Thoracic aorta (tissue), 2 donors: Measurements from ENCODE around the gene SZT2. TPM values are rescaled to one million over a fixed set of nuclear protein-coding genes. Genes with fewer than 3 reads are reported as not detected.

Experiments
- ATAC-seq: fragments of 150-250 bp; one replicate; pipeline ENCODE4 v1.8.0; 2017; ENCODE audit warnings: low read depth; ENCODE audit not compliant: insufficient number of reproducible peaks, low FRiP score
- DNase-seq: peaks from one replicate; pipeline ENCODE4 v3.0.0-alpha.2; 2020; ENCODE audit warnings: low spot score
- H3K27ac ChIP-seq, 2 donors: fragments of 200-600 bp; sonication (generic); 1 replicate in 1 of 2; 2 replicates in 1 of 2; pipeline ENCODE4 v1.5.1; 2016; ENCODE audit warnings: mild to moderate bottlenecking in 2 of 2, moderate library complexity in 2 of 2
- H3K27me3 ChIP-seq: fragments of 200-600 bp; sonication (generic); replicated peaks from 2 replicates; pipeline ENCODE4 v1.6.0; 2016; ENCODE audit warnings: mild to moderate bottlenecking; ENCODE audit not compliant: insufficient read depth
- H3K36me3 ChIP-seq: fragments of 200-600 bp; sonication (generic); one replicate; pipeline ENCODE4 v1.5.1; 2016
- H3K4me1 ChIP-seq, 2 donors: fragments of 200-600 bp; sonication (generic); 1 replicate in 1 of 2; 2 replicates in 1 of 2; pipeline versions ENCODE4 v1.5.1 to v1.6.0; 2016; ENCODE audit warnings: low read depth in 2 of 2, mild to moderate bottlenecking in 1 of 2; ENCODE audit not compliant: control insufficient read depth in 1 of 2
- H3K4me3 ChIP-seq: fragments of 200-600 bp; sonication (generic); 2 replicates; pipeline ENCODE4 v1.5.1; 2016; ENCODE audit warnings: mild to moderate bottlenecking
- H3K9me3 ChIP-seq: fragments of 200-600 bp; sonication (generic); 2 replicates; pipeline ENCODE4 v1.5.1; 2016
- total RNA-seq, 2 donors: library from RNA; depleted of rRNA; stranded (reverse); fragments of >200 nt; gene quantifications; one replicate each; pipeline versions ENCODE4 v1.1.0 to v1.2.3, GENCODE V29; 2016
- TF ChIP-seq, protein P1 (sequence below): fragments of 200-600 bp; sonication (generic); IDR thresholded peaks from one replicate; pipeline ENCODE4 v1.5.1; 2019; ENCODE audit warnings: antibody characterized with exemption

Gene SZT2
- total RNA-seq, 2 donors from 2014 or later = 50.0 to 65.3 TPM

DNA sequence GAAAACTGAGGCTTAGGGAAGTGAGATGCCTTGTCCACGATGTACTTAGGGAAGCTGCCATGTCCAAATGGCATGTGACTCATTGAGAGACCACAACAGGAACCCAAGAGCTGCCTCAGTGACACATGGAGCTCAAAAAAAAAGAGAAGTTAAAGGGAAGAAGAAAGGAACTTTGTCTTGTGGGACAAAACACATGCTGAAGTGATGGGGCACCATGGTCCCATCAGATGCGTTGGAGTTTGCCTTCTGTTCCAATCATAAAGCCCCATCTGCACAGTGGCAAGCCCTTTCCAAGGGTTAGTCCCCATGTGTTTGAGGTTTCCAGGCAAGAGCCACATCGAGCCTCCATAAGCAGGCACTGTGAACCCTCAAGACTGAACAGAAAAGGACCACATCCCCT is 8.1 kb upstream of the SZT2 start:
- Histone ChIP-seq H3K27ac (no peak overlapping the region), H3K9me3 (no peaks in the 10 kb centered on the region), H3K4me1 (no peaks in the 10 kb centered on the region), H3K4me3 (no peak overlapping the region), H3K36me3 (peaks cover 39% of the 10 kb centered on the region), H3K27me3 (no peaks in the 10 kb centered on the region)
- DNase-seq (no peak), ATAC-seq (peak; percentile 46)
- TF ChIP-seq, protein P1, sequence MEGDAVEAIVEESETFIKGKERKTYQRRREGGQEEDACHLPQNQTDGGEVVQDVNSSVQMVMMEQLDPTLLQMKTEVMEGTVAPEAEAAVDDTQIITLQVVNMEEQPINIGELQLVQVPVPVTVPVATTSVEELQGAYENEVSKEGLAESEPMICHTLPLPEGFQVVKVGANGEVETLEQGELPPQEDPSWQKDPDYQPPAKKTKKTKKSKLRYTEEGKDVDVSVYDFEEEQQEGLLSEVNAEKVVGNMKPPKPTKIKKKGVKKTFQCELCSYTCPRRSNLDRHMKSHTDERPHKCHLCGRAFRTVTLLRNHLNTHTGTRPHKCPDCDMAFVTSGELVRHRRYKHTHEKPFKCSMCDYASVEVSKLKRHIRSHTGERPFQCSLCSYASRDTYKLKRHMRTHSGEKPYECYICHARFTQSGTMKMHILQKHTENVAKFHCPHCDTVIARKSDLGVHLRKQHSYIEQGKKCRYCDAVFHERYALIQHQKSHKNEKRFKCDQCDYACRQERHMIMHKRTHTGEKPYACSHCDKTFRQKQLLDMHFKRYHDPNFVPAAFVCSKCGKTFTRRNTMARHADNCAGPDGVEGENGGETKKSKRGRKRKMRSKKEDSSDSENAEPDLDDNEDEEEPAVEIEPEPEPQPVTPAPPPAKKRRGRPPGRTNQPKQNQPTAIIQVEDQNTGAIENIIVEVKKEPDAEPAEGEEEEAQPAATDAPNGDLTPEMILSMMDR = no peak

GRCh38 chr1:43382027-43382779 is 7.5 kb upstream of the SZT2 start:
- Histone ChIP-seq H3K9me3 (no peaks in the 10 kb centered on the region), H3K36me3 (peaks cover 44% of the 10 kb centered on the region), H3K4me3 (no peak overlapping the region), H3K27me3 (no peaks in the 10 kb centered on the region), H3K27ac (no peak overlapping the region), H3K4me1 (peaks cover 0 to 3% of the 10 kb centered on the region in 2 donors)
- no peak for ATAC-seq
- TF ChIP-seq, protein P1 = no peak
- no peak for DNase-seq

DNA sequence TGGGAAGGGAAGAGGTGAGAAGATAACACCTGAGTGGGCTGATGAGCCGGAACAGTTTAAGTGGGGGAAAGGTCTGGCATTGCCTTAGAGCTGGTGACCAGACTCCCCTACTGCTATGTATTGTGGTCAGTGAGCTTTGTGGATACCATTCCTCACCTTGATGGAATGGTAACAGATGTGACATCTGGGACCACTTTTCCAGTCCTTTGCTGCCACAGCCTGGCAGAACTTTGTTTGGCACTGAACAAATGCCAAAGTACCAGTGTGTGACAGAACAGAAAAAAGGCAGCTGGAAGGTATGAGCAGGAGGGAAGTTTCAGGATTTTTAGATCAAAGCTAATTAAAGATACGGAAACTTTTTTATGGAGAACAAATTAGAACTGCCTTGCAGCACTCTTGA is 6.2 kb upstream of the SZT2 start:
- ATAC-seq (no peak), DNase-seq (no peak)
- Histone ChIP-seq H3K36me3 (peaks cover 44% of the 10 kb centered on the region), H3K4me1 (peaks cover 3 to 15% of the 10 kb centered on the region in 2 donors), H3K27ac (no peak overlapping the region), H3K4me3 (no peak overlapping the region), H3K9me3 (no peaks in the 10 kb centered on the region), H3K27me3 (no peaks in the 10 kb centered on the region)
- TF ChIP-seq, protein P1 = no peak

GRCh38 chr1:43386676-43387075 is 3.0 kb upstream of the SZT2 start:
- peaks cover 44% of the 10 kb centered on the region for H3K36me3 ChIP-seq
- no peak overlapping the region for H3K27ac ChIP-seq
- no peaks in the 10 kb centered on the region for H3K9me3 ChIP-seq
- no peak for ATAC-seq
- no peak overlapping the region for H3K4me3 ChIP-seq
- H3K4me1 ChIP-seq = peaks cover 12 to 33% of the 10 kb centered on the region in 2 donors
- DNase-seq = no peak
- no peaks in the 10 kb centered on the region for H3K27me3 ChIP-seq
- TF ChIP-seq, protein P1 = no peak

GRCh38 chr1:43387976-43388599 is 1.6 kb upstream of the SZT2 start:
- H3K27me3 ChIP-seq = no peaks in the 10 kb centered on the region
- TF ChIP-seq, protein P1 = no peak
- peaks cover 12 to 33% of the 10 kb centered on the region in 2 donors for H3K4me1 ChIP-seq
- peak overlapping the region; percentile 85 for H3K4me3 ChIP-seq
- ATAC-seq = no peak
- H3K27ac ChIP-seq = no peak overlapping the region
- peaks cover 39% of the 10 kb centered on the region for H3K36me3 ChIP-seq
- DNase-seq = no peak
- no peaks in the 10 kb centered on the region for H3K9me3 ChIP-seq
